Dedifferentiated amniotic fluid mesenchymal stem cell (primary cell): Measurements from ENCODE around the gene ABT1.
"Not testable (repeated sequence)": the region's sequence is repeated elsewhere in the genome, so short reads cannot be mapped to it uniquely, and the experiment has no call there.

ENCODE experiments used
- DNase-seq: peaks from one replicate; pipeline ENCODE4 v3.0.0-alpha.2; 2016; ENCODE audit errors: extremely low spot score

Gene ABT1

DNA sequence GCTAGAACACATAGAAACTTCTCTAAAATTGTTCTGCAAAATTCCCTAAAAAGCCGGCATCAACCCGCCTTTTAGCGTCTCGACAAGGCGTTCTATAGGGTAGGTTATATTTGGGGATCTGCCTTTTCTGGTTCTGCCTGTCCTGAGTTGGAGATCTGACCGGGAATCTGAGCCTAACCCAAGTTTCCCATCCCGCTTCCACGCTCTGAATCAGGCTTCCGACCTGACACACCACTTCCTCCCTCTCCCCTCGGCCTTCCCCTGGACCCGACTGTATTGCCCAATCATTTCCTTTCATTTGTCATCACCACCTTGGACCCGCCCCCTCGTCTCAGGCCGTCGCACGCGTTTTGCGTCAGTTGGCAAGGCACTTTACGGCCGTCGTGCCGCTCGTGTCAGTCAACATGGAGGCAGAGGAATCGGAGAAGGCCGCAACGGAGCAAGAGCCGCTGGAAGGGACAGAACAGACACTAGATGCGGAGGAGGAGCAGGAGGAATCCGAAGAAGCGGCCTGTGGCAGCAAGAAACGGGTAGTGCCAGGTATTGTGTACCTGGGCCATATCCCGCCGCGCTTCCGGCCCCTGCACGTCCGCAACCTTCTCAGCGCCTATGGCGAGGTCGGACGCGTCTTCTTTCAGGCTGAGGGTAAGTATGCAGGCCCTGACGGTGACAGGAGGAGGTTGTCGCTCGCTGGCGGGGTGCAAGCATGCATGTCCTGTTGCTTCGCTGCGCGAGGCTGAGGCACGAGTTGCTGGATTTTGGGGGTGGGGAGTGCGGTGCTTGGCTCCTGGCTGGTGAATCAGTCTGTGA is at the start of gene ABT1:
TSS of gene ABT1 (plus strand) at position 375 of the 810 bp plus-strand sequence. CDS start at position 405, 30 bp downstream.
- DNase-seq: peak; percentile 99

DNA sequence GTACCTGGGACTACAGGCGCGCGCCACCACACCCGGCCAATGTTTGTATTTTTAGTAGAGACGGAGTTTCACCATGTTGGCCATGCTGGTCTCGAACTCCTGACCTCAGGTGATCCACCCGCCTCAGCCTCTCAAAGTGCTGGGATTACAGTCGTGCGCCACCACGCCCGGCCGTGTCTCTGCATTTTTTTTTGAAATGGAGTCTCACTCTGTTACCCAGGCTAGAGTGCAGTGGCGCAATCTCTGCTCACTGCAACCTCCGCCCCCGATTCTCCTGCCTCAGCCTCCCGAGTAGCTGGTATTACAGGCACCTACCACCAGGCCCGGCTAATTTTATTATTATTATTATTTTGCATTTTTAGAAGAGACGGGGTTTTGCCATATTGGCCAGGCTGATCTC is 49.4 kb upstream of the ABT1 start:
- not testable (repeated sequence) for DNase-seq

- DNase-seq: no peak
Observed at GRCh38 chr6:26550250-26550993, 46.3 kb upstream of the ABT1 start.

DNA sequence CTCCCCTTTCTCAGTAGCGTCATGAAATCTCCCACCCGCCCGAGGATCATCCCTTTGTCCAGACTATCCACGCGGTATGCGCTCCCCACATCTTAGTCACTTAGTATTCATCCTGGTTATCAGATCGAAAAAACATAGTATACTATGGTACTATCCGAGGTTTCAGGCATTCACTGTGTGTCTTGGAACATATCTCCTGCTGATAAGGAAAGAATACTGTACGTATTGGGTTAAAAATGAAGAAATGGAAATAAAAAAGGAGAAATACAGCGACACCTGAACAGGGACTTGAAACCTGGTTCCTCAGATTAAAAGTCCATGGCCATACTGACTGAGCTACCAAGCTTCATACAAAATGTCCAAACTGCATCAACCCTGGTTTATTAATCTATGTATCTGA is 44.5 kb upstream of the ABT1 start:
- no peak for DNase-seq

- no peak for DNase-seq
Observed at GRCh38 chr6:26552640-26553188, 44.0 kb upstream of the ABT1 start.

DNA sequence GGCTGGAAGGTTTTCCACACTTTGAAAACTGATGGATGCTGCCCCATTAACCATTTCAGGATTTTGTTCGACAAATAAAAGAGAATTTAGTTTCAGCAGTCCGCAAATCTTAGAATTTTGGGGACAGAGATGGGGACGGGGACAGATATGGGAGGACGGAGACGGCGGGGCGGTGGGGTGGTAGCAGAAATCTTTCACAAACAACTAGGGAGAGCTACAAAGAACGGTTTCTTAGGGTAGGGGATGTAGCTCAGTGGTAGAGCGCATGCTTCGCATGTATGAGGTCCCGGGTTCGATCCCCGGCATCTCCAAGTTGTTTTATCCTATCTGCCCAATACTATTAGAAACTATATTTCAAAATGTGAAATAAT is 43.5 kb upstream of the ABT1 start:
- DNase-seq: peak; percentile 69

GRCh38 chr6:26553635-26554446 is 42.9 kb upstream of the ABT1 start:
- DNase-seq: peak; percentile 83

DNA sequence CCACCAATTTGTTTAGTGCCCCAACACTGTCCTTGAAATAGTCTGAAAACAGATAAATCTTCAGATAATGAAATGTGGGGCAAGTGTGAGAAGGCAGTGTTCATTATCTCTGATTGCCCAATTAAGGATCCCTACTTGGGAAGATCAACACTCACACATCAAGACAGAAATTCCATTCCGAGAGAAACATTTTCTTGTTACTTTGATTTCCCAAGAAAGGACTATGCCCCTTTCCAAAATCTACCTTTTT is 42.4 kb upstream of the ABT1 start:
- DNase-seq: no peak

DNA sequence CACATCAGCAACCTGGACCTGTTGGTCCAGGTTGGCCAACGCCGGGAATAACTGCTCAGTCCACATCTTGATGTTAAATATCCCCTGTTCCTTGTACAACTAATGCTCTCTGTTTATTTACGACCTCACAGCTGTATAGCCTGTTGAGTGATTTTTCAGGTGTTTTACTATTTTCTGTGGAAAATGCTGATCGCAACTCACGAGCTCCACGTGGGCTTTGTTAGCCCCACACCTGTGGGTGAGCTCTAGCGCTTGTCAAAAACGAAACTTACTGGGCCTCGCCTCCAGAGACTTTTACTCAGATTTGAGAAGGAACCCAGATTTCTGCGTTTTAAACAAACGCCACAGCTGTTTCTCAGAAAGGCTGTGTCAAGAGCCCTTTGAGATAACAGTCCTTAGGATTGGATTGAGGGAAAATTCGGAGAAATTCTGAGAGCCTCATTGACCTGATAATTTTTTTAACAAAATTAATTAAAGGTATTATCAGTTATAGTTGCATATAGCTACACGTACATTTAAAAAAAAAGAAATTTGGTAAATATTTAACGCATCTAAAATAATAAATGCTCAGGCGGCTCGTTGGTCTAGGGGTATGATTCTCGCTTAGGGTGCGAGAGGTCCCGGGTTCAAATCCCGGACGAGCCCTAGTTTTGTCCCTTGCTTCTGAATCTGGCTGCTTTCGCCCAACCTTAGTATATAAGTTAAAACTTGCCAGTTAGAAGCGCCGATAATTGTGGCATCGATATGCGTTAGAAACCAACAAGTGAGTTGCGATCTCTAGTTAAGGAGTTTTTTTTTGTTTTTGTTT is 41.9 kb upstream of the ABT1 start:
- DNase-seq: peak; percentile 81

DNA sequence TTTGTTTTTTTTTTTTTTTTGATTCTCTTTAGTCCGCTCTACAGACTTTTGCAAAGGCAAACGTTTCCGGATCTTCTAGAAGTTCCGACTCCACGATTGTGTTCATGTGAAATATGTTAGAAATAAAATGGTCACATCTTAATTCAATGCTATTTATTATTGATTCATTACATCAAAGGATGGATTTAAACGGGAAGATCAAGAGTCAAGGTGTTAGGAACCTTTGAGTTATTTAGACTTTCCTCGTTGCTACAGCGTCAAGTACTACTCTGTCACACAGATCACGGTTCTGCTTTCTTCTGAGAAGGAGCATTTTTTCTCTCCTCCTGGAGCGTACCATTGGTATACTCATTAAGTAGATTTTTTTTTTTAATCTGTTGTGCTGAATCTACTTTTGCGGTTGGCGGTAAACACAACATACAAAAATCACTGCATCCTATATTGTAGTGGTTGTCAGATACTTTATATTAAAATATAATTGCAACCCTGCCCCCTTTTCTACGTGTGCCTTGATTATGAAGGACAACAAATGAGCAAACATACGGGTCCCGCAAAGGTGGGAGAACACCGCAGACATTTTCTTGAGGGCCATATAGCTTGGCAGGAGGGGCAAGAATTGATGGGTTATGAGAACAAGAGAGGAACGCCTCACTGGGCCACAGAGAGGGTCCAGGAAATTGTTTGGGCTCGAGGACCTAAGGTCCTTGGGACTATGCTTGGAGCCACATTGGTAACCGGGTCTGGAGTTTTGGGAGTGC is 41.1 kb upstream of the ABT1 start:
- no peak for DNase-seq

DNA sequence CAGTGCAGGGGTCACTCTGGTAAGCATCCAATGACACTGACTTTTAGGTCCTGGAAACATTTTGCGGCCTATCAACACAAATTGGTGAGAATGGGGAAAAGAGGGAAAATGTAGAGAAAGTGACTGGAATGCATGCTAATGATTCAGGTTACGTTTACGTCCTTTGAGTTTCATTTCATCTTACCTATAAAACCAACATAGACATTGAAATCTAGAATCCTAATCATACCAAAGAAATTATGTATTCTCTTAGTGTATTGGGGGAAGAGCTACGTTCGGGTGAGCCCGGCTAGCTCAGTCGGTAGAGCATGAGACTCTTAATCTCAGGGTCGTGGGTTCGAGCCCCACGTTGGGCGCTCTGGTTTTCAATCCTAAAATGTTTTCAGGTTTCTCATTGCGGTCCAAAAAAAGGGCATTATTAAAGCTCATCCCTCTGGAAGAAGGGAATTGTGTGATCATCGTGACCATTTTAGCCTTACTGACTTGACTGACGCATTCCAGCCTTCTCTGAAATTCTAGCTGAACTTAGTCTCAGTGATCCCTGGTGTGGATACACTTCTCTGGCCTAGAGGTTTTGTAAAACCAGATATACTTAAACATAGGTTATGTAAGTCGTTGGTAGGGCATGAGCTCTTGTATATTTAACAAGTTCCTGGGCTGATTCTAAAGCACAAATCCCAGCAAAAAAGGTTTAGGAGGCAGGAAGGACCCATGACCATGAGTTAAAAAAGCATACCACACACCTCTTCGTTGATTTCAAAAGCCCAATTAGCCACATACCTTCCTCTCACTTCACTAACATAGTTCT is 40.3 kb upstream of the ABT1 start:
- peak; percentile 94 for DNase-seq

- no peak for DNase-seq
Observed at GRCh38 chr6:26561533-26562466, 35.0 kb upstream of the ABT1 start.

- no peak for DNase-seq
Observed at GRCh38 chr6:26563488-26563887, 33.3 kb upstream of the ABT1 start.

DNA sequence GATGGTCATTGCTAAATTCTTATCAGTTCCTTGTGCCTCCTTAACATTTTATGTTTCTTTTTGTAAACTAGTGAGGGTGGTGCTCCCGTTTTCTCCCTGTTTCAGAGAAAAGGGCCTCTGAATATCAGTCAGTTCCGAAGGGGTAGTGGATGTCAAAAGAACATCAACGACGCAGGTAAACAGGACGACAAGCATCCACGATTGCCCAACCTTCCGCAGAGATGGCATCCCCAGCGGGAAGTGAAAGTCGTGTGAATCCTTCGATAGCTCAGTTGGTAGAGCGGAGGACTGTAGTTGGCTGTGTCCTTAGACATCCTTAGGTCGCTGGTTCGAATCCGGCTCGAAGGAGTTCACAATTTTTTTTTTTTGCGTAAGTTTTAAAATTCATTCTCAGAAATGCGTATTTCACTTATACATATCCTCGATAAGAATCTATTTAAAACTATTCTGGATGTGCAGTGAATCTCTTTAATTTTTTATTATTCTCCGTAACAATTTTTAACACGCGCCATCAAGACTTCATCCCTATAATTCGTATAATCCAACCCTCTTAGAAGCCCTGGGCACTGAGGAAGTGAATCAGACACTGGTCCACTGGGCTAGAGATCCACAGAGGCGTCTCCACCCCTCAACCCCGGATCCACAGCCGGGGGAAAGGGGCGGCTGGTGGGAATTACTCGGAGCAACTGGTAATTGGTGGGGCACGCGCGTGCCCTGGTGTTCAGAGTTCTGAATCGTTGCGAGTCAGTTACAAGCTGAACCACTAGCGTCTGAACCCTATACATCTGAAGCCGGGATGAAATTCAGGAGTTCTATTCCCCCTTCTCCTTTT is 27.9 kb upstream of the ABT1 start:
- peak; percentile 87 for DNase-seq

DNA sequence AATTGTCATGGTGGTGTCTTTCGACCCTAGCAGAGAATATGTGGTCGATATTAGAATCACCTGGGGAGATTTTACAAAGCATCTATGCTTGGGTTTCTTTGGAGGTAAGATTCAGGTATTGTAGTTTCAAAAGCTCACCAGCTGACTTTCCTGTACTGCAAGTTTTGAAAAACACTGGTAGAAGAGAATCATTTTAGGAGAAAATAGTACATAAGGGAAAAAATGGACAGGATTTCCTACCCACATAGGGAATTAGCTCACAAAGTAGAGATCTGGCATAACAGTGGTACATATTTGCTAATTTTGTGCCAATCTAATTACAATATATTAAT is 27.4 kb upstream of the ABT1 start:
- DNase-seq: no peak

DNA sequence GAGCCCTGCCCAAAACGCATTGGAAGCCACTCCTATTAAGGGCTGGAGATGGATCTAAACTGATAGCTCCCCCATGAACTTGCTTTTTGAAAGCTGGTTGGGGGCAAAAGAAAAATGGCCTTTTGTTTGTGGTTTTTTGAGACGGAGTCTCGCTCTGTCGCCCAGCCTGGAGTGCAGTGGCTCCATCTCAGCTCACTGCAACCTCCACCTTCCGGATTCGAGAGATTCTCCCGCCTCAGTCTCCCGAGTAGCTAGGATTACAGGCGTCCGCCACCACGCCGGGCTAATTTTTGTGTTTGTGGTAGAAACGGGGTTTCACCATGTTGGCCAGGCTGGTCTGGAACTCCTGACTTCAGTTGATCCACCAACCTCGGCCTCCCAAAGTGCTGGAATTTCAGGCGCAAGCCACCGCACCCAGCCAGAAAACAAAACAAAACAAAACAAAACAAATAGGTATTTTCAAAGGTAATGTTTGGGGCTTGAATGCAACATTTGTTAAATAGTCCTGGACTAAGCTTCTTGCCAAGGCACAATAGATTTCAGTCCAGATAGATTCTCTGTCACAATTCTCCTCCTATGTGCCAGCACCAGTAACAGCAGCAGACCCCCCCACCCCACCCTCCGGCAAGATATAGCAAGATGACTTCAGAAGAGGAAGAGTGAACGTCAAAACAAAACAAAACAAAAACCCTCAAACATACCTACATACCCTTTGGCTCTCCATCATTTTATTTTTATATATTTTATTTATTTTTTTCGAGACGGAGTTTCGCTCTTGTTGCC is 26.5 kb upstream of the ABT1 start:
- DNase-seq: no peak

GRCh38 chr6:26571592-26572296 is 25.0 kb upstream of the ABT1 start:
- DNase-seq: peak; percentile 89
